ENCODE results near the gene ARHGAP6. TPM values are rescaled to one million over a fixed set of nuclear protein-coding genes. Genes with fewer than 3 reads are reported as not detected.

The ARHGAP6 gene
- total RNA-seq, 1 donor from 2014 or later, result 3.1 TPM

DNA sequence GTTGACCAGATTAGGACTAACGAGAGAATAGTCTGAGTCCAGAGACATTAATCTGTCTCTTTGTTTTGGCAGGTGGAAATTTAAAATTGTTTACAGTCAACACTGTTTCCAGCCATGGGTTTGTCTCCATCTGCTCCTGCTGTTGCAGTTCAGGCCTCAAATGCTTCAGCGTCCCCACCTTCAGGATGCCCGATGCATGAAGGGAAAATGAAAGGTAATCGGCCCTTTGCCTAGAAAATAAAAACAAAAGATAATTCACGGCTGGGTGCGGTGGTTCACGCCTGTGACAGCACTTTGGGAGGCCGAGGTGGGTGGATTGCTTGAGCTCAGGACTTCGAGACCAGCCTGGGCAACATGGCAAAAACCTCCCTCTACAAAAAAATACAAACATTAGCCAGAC is 553.8 kb downstream of the ARHGAP6 start:
- H3K4me3 ChIP-seq, result peak overlapping the region; percentile 79
- H3K27me3 ChIP-seq (ENCODE audit: low read depth), result no peaks in the 10 kb centered on the region

DNA sequence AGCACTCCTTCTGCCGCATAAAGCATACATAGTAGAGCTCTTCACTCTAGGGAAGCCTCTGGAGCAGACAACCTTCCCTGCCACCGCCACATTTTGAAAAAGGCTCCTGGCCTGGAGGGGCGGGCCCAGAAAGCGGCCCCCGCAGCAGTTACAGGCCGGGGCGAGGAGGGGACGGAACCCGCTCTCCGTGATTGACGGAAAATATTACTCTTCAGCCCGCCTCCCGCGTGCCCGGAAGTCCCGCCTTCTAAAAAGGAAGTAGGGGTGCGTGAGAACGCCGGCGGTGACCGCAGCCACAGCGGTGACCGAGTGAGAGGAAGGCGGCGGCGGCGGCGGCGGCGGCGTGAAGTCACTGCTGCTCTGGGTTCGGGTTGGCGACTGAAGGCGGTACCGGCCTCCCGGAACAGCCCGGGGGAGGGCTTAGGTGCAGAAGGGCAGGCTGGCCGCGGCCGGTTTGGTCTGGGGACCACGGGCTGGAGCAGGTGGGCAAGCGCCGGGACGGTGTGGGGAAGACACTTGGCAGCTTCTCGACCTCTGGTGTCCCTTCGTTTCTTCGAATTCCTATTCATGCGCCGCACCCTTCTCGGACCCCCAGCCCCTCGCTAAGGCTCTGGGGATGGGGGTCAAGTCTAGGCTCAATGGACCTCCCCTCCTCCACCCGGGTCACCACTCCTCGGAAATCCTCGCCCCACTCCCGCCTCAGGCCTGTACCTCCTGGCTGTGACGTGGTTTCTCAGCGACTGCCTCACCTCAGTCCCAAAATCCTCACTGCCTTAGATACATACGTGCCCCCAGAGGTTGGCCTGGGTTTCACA is 554.5 kb downstream of the ARHGAP6 start, which contains the start of gene HCCS:
Gene HCCS (plus strand): TSS at position 296 of the 815 bp plus-strand sequence. CDS start 729 bp downstream, outside the sequence.
- peak; percentile 83 for DNase-seq
- peaks cover 17% of the 10 kb centered on the region for H3K36me3 ChIP-seq
- H3K4me3 ChIP-seq, result peak within 1 kb of the TSS; percentile 79
- TF ChIP-seq, protein P1, sequence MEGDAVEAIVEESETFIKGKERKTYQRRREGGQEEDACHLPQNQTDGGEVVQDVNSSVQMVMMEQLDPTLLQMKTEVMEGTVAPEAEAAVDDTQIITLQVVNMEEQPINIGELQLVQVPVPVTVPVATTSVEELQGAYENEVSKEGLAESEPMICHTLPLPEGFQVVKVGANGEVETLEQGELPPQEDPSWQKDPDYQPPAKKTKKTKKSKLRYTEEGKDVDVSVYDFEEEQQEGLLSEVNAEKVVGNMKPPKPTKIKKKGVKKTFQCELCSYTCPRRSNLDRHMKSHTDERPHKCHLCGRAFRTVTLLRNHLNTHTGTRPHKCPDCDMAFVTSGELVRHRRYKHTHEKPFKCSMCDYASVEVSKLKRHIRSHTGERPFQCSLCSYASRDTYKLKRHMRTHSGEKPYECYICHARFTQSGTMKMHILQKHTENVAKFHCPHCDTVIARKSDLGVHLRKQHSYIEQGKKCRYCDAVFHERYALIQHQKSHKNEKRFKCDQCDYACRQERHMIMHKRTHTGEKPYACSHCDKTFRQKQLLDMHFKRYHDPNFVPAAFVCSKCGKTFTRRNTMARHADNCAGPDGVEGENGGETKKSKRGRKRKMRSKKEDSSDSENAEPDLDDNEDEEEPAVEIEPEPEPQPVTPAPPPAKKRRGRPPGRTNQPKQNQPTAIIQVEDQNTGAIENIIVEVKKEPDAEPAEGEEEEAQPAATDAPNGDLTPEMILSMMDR (IDR thresholded peaks at IDR 0.05; ENCODE audit: borderline replicate concordance), result no peak
- intact Hi-C loops (cut with micrococcal nuclease), result no loop called here
- H3K4me1 ChIP-seq, result peaks cover 32% of the 10 kb centered on the region
- H3K27ac ChIP-seq (replicated peaks), result peak within 1 kb of the TSS; percentile 89
- H3K27me3 ChIP-seq (ENCODE audit: low read depth), result no peaks in the 10 kb centered on the region
- H3K9me3 ChIP-seq (replicated peaks), result no peaks in the 10 kb centered on the region

More for the DNA sequence above, 553.8 kb downstream of the ARHGAP6 start:
- TF ChIP-seq, protein P1 (IDR thresholded peaks at IDR 0.05; ENCODE audit: borderline replicate concordance), result no peak
- H3K4me1 ChIP-seq, result peaks cover 32% of the 10 kb centered on the region
- no peaks in the 10 kb centered on the region for H3K9me3 ChIP-seq (replicated peaks)
- H3K27ac ChIP-seq (replicated peaks), result peak overlapping the region; percentile 89
- intact Hi-C loops (cut with micrococcal nuclease), result no loop called here
- DNase-seq, result no peak
- H3K36me3 ChIP-seq, result peaks cover 24% of the 10 kb centered on the region

DNA sequence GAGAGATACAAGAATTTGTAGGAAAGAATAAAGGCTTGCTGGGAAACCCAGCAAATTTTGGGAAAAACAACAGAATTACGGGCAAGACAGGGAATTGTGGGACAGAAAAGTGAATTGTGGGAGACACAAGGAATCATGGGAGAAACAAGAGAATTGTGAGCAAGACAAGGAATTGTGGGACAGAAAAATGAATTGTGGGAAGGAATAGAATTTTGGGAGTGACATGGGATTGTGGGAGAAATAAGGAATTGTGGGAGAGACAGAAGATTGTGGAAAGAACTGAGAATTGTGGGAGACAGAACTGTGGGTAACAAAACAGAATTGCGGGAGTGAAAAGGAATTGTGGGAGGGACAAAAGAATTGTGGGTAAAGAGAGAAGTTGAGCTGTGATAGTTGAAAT is 555.8 kb downstream of the ARHGAP6 start:
- Histone ChIP-seq H3K4me1 (peaks cover 32% of the 10 kb centered on the region), H3K36me3 (peaks cover 5% of the 10 kb centered on the region), H3K9me3 (replicated peaks) (no peaks in the 10 kb centered on the region), H3K4me3 (no peak overlapping the region), H3K27me3 (ENCODE audit: low read depth) (no peaks in the 10 kb centered on the region), H3K27ac (replicated peaks) (no peak overlapping the region)
- no peak for DNase-seq
- intact Hi-C loops (cut with micrococcal nuclease), result loop anchor here (10.0 kb wide), 1 partner anchor 915 kb away; no protein-coding TSS in a partner anchor
- TF ChIP-seq, protein P1 (IDR thresholded peaks at IDR 0.05; ENCODE audit: borderline replicate concordance), result no peak

DNA sequence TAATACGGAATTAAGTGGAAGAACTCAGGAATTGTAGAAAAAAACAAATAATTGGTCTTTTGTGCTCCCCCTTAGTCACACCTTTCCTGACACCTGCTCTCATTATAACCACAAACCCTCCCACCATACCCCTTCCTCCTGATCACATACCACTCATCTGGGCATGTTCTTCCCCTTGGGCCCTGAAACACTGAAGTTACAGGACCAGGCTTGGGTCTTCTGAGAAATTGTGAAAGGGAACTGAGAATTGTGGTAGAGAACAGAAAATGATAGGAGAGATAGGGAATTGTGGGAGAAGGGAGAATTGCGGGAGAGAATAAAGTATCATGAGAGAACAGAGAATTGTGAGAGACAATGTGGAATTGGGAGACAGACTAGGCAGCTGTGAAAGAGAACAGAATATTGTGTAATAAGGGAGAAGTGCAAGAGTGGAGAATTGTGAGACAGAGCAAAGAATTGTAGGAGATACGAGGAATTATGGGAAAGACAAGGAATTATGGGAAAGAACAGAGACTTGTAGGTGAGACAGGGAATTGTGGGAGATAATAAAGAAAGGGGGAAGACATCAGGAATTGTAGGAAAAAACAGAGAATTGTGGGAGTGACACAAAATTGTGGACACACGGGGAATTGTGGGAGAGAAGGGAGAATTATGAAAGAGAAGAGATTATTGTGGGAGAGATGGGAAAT is 557.3 kb downstream of the ARHGAP6 start:
- Histone ChIP-seq H3K9me3 (replicated peaks) (no peaks in the 10 kb centered on the region), H3K36me3 (no peaks in the 10 kb centered on the region), H3K4me3 (no peak overlapping the region), H3K27me3 (ENCODE audit: low read depth) (no peaks in the 10 kb centered on the region), H3K4me1 (peaks cover 27% of the 10 kb centered on the region), H3K27ac (replicated peaks) (no peak overlapping the region)
- intact Hi-C loops (cut with micrococcal nuclease), result loop anchor here (10.0 kb wide), 1 partner anchor 914 kb away; no protein-coding TSS in a partner anchor
- TF ChIP-seq, protein P1 (IDR thresholded peaks at IDR 0.05; ENCODE audit: borderline replicate concordance), result no peak
- DNase-seq, result no peak

DNA sequence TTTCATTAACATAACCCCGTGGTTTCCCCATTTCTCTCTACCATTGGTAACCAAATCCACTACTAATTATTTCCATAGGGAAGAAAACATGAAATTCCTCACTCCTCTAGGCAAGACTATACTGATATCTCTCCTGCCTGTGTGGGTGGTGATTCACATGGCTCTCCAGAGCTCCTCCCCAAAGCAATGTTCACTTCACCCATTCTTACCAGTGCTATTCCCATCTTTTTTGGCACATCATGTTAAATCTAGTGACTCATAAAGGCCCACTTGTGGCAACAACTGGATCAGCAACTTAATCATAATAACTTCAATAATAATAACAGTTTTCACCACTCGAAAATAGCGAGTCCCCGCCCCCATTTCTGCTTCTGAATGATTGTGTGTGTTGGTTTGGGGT is 560.6 kb downstream of the ARHGAP6 start:
- Histone ChIP-seq H3K4me3 (no peak overlapping the region), H3K27ac (replicated peaks) (no peak overlapping the region), H3K9me3 (replicated peaks) (no peaks in the 10 kb centered on the region), H3K27me3 (ENCODE audit: low read depth) (no peaks in the 10 kb centered on the region), H3K36me3 (no peaks in the 10 kb centered on the region), H3K4me1 (no peaks in the 10 kb centered on the region)
- DNase-seq, result no peak
- intact Hi-C loops (cut with micrococcal nuclease), result loop anchor here (10.0 kb wide), 1 partner anchor 910 kb away; no protein-coding TSS in a partner anchor
- TF ChIP-seq, protein P1 (IDR thresholded peaks at IDR 0.05; ENCODE audit: borderline replicate concordance), result no peak
